Stimulated activated CD4-positive, alpha-beta T cell treated with anti-CD3 and anti-CD28 coated beads, Interleukin-4, amount 100 ng/mL, for 24 hours (primary cell): ENCODE data around the gene PIAS4.

Experiments
- DNase-seq: peaks from one replicate; pipeline ENCODE4 v3.0.0-alpha.2; 2020

Gene PIAS4

DNA sequence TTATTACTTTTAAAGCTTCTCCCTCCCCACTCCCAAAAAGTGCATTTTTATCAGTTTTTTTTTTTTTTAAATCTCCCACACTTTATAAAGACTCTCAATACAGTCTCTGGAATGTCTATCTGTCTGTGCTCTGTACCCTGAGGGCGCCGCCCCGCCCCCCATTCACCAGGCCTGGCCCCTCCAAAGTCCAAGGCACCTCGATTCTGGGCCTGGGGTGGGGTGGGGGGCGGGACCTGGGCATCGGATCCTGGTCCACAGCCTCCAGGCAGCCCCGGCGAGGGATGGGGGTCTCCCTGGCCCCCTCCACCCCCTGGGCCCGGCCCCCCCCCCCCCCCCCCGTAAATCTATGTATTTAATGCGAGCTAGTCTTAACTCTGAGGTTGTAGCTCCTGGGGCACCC lies 35.9 kb downstream of the PIAS4 start:
- no peak for DNase-seq

DNA sequence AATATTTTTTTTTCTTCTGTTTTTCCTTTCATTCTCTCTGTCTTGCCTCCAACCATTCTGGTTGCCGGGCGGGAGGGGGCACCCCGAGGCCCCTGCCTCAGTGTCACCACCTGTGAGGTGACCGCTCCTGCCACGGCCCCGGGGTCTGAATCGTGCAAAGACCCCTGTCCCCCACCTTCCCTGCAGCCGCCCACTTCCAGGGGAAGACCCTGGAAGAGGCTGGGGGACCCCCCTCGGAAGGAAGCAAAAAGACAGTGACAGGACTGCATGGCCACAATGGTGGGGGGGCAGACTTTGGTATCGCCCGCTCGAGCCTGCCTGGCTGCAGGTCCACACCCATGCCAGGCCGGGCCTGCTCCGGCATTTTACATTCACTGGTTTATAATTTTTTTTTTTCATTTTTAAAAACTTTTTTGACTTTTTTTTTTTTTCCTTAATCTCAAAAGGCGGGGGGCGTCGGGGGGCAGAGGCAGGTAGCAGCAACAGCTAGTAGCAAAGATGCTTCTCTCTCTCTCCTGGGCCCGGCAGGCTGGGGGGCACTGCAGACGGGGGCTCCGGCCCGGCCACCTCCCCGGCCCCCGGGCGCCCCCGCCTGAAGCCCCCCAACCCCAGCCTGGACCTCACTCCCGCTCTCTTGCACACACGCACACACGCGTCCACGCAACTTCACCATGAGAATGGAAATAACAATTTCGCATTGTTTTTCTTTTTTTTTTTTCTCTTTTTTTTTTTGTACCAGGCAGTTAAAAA lies 36.6 kb downstream of the PIAS4 start:
- no peak for DNase-seq

DNA sequence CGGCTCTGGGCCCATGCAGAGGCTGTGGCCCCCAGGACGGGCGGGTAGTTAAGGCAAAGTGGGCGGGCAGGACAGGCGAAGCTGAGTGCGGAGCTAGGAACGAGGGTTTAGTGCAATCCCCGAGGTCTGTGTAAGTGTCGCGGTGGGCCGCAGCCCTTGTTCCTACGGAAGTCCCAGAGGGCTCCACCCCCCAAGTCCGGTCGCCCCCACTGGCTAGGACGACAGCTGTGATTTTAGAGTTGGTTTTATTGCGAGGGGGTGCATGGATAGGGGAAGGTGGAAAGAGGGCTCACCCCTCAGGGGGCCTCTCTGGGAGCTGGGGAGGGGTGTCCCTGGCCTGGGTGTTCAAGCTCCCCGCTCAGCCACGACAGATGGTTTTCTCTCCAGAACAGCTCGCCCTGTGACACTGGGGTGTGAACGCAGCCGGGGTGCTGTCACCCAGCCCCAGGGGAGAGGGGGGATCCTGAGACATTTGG lies 37.5 kb downstream of the PIAS4 start:
- no peak for DNase-seq

DNA sequence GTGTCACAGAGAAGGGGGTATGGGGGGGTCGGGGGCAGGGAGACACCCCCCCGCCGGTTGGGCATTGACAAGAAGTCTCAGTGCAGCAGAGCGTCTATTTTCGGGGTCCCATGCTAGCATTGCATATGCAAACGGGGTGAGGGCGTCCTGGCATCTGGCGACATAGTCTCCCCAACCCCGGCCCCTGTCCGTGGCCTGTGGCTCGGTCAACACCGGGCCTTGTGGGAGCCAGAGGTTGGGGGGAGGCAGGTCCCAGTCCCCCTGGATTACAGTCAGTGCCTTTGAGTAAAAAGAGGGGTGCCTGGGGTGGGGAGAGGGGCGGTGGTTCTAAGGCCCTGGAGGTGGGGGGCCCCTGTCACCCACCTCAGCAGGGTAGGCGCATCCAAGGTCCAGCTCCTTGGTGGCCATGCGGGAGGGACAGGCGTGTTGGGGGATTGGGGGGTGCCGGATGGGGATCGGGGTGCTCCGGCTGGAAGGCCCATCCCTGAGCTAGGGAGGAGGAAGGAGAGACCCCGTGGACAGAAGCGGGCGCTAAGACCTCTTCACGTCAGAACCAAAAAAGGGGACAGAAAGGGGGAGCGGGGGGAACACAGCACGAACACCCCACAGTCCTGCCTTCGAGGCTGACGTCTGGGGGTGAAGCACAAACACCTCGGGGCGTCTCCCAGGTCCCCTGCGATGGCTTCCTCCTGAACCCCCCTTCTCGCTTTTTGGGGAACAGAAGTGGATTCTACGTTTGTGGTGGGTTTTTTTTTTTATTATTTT lies 38.2 kb downstream of the PIAS4 start:
- DNase-seq: no peak

DNA sequence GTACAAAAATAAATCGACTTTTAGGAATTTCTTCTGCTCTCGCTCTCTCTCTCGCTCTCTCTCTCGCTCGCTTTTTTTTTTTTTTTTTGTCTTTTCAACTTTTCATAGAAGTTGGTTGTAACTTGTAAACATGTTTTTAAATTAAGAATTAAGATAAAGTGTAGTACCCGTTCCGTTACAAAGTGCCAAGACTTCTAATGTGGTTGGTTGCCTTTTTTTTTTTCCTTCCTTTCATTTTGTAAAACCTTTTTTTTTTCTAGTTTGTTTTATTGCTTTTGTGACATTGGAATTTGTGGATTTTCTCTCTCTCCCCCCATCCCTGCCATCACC lies 38.8 kb downstream of the PIAS4 start:
- DNase-seq: no peak

DNA sequence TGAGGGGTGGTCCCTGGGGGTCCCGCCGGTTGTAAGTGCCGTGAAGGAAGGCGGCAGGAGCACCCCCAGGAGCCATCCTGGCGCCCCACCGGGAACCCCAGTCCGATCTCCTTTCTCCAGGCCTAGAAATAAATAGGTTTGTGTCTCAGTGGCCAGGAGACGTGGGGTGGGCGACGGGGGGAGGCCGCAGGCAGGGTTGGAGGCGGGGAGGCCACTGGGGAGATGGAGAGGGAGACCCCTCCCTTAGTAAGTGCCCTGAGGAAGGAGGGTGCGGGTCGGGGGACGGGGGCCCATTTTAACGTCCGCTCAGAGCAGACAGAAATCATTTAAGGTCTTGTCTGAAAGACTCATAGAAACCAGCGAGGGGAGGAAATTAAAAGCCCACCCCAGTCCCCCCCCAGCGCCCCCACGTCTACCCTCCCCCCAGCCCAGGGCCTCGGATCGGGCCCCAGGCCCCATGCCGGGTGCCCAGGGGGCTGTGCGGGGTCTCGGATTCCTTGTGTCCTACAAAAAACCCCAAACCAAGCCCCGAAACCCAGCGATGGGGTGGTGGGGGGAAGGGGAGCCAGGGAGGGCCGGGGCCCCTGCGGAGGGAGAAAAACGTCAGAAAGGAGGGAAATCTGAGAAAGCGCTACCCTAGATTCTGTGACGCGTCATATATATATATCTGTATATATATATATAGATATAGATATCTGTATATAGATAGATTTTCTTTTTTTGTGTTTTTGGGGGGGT lies 39.6 kb downstream of the PIAS4 start:
- DNase-seq: no peak

DNA sequence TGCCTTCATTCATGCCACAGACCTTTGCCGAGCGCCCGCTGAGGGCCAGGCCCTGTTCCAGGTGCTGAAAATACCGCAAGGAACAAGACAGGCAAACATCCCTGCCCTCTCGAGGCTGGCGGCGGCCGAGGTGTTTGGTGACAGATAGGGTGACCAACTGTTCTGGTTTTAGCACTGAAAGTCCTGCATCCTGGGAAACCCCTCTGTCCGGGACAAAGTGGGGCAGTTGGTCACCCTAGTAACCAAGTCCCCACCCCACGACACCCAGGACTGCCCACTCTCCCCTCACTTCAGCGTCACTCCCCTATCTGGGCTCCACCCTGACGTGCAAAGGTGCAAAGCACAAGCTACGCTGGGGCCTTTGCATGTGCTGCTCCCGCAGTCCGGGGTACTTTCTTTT lies 41.9 kb downstream of the PIAS4 start:
- no peak for DNase-seq

DNA sequence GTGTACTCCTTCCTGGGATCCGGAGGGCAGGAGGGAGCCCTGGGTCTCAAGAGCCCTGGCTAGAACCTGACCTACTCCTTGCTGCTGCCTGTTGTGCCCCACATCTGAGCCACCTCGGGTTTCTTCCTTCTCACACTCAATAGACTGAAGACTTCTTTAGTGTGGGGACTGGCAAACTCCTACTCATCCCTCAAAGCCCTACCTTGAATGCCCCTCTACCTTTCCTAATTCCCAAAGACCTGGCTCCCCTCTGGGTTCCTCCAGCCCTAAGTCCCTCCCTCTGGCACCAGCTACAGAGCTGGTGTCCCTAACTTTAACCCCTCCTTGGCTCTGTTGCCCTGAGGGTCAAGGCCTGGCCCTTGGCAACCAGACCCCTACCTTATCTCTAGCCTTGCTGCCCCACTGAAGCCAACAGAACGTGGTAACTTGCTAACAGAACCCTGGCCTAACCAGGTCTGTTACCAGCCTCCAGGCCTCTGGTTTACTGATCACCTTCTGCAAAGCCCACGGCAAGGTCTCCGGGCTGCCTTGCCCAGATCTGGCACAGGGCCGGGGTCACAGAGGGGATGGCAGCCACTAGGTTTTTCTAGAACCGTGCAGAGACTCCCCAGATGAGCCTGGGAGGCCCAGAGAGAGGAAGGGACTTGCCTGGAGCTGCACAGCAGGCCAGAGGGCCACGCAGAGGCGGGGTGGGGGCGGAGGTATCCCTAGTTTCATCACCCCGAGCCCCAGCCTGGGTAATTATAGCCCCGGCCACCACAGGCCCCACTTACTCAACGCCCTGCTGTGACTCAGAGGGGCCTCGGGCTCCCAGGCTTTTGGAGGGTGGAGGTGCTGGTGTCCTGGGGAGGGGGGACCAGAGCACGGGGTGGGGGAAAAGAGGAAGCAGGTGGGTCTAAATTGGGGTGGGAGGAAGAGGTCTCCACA lies 43.9 kb downstream of the PIAS4 start:
- DNase-seq: no peak

DNA sequence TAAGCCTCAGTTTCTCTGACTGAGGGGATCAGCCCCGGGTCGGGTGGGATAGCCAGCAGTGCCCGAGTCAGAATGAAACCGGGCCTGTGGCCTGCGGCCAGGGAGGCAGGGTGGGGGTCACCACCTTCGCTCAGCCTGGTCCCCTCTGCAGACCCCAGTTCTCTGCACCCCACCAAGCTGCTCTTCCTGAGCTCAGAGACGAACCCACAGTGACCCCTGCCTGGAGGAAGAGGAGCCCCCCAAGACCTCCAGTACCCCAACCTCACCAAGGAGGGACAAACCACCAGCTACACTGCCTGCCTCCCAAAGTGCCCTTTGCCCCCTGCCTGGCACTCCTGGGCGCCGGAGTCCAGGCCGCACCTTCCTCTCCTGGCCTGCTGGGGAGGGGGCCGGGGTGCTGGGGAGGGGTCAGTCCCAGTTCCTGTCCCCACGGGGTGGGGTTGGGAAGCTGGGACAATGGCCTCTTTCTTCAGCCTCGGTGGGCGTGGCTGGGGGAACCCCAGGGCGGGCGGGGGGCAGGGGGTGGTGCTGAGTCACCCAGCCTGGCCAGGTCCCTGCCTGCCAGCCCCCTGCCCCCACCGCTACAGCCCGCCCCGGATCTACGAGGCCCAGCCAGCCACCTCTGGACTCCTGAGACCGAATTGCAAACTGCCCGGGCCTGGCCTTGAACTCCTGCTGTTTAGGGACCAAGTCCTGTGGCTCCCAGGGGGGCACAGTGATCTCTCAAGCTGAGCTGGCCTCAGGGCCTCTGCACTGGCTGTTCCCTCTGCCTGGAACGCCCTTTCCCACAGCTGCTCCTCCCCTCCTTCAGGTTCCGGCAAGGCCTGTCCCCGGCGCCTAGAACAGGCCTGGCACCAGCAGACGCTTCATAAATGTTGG lies 44.8 kb downstream of the PIAS4 start:
- DNase-seq: no peak

DNA sequence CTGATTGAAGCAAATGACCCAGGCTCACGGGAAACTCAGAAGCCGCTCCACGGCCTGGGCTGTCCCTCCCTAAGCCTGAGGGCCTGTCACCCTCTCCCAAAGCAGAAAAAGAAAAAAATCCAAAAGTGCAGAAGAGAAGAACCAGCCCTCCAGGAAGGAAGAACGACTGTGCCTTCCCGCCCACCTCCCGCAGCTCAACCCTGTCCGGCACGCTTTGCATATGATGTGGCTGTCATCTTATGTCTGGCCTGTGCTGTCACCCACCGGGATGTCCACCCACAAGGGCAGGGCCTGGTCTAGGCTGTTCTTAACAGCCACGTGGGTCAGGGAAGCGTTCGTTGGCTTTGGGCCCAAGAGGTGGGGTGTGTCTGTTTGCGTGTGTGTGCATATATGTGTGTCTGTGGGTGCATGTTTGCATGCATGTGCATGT lies 45.5 kb downstream of the PIAS4 start:
- no peak for DNase-seq

DNA sequence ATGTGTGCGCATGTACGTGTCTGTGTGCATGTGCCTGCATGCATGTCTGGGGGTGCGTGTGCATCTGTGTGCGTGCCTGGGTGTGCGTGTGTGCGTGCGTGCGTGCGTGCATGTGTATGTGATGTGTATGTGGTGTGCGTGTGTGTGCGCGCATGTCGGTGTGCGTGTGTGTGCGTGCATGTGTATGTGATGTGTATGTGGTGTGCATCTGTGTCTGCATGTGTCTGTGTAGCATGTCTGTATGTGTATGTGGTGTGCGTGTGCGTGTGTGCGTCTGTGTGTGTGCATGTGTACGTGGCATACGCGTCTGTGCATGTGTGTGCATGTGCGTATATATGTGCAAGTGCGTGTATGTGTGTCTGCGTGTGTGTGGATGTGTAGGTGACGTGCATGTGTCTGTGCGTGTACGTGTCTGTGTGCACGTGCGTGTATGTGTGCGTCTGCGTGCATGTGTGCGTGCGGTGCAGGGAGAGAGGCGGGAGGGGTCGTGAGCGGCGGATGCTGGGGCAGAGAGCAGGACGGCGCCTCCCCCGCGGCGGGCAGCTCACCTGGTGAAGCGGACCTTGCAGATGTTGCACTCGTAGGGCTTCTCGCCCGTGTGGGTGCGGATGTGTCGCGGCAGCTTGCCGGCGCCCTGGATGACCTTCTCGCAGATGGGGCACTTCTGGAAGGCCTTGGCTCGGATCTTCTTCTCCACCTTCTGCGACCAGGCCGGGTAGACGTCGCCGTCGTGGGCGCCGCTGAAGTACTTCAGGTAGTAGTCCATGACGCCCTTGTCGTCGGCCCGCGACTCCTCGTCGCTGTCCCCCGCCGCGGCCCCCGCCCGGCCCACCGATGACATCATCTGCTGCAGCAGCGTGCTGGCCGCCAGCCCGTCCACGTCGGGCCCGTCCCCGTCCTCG lies 46.1 kb downstream of the PIAS4 start:
- DNase-seq: no peak

DNA sequence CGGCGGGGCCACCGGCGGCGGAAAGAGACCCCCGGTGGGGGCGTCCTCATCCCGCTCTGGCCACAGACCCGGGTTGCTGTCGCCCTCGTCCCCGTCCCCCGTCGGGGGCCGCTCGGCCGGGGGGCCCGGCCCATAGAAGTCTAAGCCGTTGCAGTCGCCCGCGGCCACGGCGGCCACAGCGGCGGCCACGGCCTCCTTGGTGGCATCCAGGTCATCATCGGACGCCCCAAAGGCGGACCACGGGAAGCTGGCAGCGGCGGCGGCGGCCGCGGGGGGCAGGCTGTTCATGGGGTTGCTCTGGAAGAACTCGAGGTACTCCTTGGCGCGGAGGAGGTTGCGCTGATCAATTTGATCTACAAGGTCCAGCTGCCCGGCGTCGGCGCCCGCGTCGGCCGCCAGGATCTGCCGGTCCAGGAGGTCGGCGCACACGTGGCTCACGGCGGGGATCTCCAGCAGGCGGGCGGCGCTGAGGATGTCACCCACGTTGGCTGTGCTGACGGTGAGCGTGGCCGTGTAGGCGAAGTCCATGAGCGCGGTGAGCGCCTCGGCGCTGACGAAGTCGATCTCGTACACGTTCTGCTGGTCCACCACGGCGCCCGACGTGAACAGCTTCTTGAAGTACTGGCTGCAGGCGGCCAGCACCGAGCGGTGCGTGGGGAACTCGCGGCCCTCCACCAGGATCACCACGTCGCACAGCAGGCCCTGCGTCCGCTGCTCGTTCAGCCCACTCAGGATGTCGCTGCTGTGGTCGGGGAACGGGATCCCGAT lies 47.1 kb downstream of the PIAS4 start:
- no peak for DNase-seq

DNA sequence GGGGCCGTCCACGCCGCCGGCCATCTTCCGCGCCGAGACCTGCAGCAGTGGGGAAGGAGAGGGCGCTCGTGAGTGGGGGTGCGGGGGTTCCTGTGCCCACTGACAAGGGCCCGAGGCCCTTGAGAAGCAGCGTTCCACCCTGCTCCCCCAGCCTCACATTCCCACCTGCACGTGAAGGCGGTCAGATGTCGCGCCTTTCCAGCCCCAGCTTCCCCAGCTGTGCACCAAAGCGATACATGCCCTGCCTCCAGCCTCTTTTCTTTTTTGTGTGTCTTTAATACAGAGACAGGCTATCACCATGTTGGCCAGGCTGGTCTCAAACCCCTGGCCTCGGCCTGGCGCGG lies 47.6 kb downstream of the PIAS4 start:
- DNase-seq: no peak

DNA sequence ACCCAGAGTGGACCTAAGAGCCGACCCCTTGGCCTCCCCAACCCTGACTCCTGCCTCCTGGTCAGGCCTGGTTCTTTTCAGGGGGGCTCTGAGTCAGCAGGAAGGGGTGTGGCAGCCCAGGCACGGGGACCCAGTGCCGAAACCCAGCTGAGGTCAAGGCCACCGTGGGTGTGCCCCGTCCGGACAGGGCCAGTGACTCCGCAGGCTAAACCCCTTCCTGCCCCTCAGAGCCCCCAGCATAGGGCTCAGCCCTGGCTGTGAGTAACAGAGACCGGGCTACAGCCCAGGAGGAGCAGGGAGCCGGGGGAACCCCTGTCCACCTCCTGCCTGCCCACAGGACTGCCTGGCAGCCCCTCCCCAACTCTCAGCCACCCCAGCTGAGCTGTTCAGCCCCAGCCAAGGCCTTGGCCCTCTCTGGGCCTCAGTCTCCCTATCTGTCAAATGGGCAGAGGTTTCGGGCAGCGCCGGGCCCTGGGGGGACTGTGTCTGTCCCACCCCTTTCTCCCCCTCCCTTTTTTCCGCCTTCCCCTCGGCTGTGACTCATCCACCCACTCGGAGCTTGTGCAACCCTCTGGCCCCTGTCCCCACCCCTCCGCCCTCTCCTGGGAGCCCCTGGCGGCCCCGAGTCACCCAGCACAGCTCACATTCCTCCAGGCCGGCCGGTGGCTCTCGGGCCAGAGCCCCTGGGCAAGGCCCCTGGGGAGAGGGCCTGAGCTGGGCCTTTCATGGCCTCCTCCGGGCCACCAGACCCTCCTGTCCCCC lies 50.6 kb downstream of the PIAS4 start:
- DNase-seq: peak; percentile 67

DNA sequence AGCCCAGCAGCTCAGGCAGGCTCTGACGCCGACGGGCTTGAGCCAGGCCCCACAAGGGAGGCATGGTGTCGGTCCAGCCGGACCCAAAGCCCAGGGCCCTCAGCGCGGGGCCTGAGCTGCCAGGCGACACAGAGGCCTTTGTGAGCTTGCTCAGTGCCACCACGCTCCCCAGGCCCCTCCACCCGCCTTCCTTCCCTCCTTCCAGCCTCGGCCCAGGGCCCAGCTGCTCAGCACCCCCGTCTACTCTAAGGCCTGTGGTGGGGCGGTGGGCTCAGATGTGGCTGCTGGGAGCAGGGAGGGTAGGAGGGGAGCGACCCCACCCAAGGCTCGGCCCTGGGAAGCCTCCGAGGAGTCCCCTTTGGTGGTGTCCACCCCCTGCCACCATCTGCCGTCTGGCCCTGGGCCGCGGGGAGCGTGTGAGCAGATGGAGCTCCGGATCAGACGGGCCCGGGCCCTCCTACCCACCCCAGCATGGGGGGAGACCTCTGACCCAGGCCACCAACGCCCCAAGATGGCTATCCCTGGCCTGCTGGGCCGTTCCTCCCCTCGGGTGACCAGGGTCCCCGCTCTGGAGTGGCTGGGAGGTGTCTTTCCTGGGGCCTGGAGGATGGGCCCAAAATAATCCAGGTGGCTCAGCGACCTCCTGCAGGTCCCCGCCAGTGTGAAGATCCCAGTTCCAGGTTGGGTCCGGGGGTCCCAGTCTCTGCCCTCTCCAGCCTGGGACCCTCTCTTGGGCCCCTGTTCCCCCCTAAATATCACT lies 51.3 kb downstream of the PIAS4 start:
- no peak for DNase-seq

DNA sequence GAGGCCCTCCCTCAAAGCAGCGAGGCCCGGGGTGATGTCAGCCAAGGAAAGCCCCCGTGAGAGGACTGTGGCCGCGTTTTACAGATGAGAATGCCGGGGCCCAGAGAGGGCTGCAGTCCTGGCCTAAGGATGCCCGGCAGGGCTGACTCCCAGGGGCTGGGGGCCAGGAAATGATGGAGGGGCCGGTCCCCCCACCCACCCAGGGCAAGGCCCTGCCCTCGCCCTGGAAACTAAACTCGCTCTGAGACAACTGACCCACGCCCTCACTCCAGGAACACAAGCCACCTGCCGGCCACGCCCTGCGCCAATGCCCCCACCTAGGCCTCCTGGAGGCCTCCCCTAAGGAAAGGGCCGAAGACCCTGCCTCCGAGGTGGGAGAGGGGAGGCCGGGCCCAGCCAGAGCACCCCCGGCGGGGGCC lies 51.9 kb downstream of the PIAS4 start:
- DNase-seq: no peak

DNA sequence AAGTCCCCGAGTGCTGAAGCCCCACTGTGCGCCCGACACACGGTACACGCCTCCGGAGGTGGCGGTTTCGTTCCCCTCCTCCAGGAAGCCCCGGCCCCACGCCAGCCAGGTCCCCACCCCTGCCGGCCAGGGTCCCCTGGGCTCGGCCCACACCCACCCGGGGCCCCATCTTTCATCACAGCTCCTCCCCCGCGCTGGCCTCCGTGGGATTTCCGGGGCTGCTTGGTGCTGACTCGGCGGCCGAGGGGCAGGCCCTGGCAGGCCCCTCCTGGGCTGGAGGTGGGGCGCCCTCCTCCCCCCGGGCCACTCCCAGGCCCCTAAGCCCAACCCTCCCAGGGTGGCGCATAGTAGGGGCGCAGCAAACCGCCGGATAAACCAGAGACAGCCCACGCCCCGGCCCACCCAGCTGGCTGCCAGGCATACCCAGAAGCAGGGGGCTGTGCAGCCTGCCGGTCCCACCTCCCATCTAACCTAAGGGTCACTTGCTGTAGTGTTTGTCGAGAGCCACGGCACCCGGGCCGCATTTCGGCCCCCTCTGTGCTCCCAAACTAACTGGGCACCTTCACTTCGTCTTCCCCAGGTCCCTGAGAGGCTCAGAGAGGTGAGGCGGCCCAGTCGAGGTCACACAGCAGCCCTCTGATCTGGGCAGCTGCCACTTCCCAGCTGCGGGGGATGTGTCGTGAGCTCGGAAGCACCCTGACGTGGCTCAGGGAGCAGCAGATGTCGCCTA lies 52.5 kb downstream of the PIAS4 start:
- peak; percentile 58 for DNase-seq
